Measurements from ENCODE around the gene MEP1A.

Gene MEP1A

GRCh38 chr6:46819561-46819960 lies 26.4 kb downstream of the MEP1A start:
- H3K4me2 ChIP-seq (ENCODE audit: low read depth, low read length, poor library complexity, severe bottlenecking): no peak overlapping the region
- TF ChIP-seq CTCF (IDR thresholded peaks at IDR 0.05; ENCODE audit: insufficient read depth, low read length, poor library complexity, severe bottlenecking) (no peak), EZH2phosphoT487 (conservative IDR thresholded peaks at IDR 0.05; ENCODE audit: low read length) (no peak)
- H3K27ac ChIP-seq (ENCODE audit: low read depth, low read length): no peak overlapping the region

DNA sequence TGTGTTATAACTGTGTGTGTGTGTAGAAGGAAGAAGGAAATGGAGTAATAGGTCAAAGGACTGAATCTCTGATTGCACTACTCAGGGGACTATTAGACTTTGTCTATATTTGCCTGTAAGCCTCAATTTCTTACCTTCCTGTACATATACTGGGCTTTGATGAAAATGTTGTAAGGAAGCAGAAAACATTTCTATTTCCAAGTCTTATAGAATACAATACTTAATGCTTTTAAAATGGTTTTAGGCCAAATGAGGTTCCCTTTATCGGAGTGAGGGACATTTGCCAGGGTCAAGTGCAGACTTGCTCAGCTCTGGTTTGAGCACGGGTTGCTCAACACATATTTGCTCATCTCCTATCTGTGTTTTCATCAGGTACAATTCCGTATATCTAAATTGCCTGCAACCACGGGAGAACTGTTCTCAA lies 28.3 kb downstream of the MEP1A start:
- H3K27ac ChIP-seq (ENCODE audit: low read depth, low read length): no peak overlapping the region
- no peaks in the 10 kb centered on the region for H4K20me1 ChIP-seq (ENCODE audit: low read depth, low read length)
- H3F3A ChIP-seq (ENCODE audit: insufficient read depth): no peaks in the 10 kb centered on the region
- no peaks in the 10 kb centered on the region for H3K9me2 ChIP-seq (replicated peaks; ENCODE audit: insufficient read depth, low read length)
- H3K9ac ChIP-seq (ENCODE audit: low read length): no peak overlapping the region
- no peak overlapping the region for H3K4me2 ChIP-seq (ENCODE audit: low read depth, low read length, poor library complexity, severe bottlenecking)
- H3K9me3 ChIP-seq (ENCODE audit: insufficient read depth, low read length): no peaks in the 10 kb centered on the region
- H2AFZ ChIP-seq (ENCODE audit: low read depth, low read length, severe bottlenecking): no peak overlapping the region
- TF ChIP-seq EZH2phosphoT487 (conservative IDR thresholded peaks at IDR 0.05; ENCODE audit: low read length) (no peak), CTCF (IDR thresholded peaks at IDR 0.05; ENCODE audit: insufficient read depth, low read length, poor library complexity, severe bottlenecking) (no peak)
- no peaks in the 10 kb centered on the region for H3K79me2 ChIP-seq (ENCODE audit: insufficient read depth, low read length)
- no peaks in the 10 kb centered on the region for H3K27me3 ChIP-seq (ENCODE audit: low read length)
- H3K4me3 ChIP-seq (ENCODE audit: insufficient read depth, low read length, poor library complexity, severe bottlenecking): no peak overlapping the region
- no peaks in the 10 kb centered on the region for H3K36me3 ChIP-seq (ENCODE audit: low read length)

More at GRCh38 chr6:46819561-46819960, 26.4 kb downstream of the MEP1A start:
- Histone ChIP-seq H3K9me2 (replicated peaks; ENCODE audit: insufficient read depth, low read length) (no peaks in the 10 kb centered on the region), H3K36me3 (ENCODE audit: low read length) (no peaks in the 10 kb centered on the region), H3K27me3 (ENCODE audit: low read length) (no peaks in the 10 kb centered on the region), H3K4me3 (ENCODE audit: insufficient read depth, low read length, poor library complexity, severe bottlenecking) (no peak overlapping the region), H3K79me2 (ENCODE audit: insufficient read depth, low read length) (no peaks in the 10 kb centered on the region), H4K20me1 (ENCODE audit: low read depth, low read length) (no peaks in the 10 kb centered on the region), H3F3A (ENCODE audit: insufficient read depth) (no peaks in the 10 kb centered on the region), H3K9me3 (ENCODE audit: insufficient read depth, low read length) (no peaks in the 10 kb centered on the region), H2AFZ (ENCODE audit: low read depth, low read length, severe bottlenecking) (no peak overlapping the region), H3K9ac (ENCODE audit: low read length) (no peak overlapping the region)

DNA sequence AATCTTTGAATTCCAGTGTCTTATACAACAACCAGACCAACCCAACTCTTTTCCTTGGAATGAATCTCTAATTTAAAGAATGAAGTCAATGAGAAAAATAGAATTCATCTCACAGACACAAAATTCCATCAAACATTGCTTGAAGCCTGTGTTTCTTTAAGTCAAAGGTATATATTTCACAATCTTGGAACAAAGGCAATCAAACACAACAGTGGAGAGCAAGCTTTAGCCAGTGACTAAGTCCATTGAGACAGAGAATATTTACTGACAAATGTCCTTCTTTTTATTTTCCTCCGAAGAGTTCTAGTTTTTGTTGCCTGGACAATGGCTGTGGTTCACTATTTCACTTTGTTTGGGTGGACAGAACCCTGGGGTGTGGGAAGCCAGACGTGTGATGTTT lies 35.8 kb downstream of the MEP1A start:
- Histone ChIP-seq H2AFZ (ENCODE audit: low read depth, low read length, severe bottlenecking) (no peak overlapping the region), H3K27ac (ENCODE audit: low read depth, low read length) (no peak overlapping the region), H3K79me2 (ENCODE audit: insufficient read depth, low read length) (no peaks in the 10 kb centered on the region), H3K4me2 (ENCODE audit: low read depth, low read length, poor library complexity, severe bottlenecking) (no peak overlapping the region), H3F3A (ENCODE audit: insufficient read depth) (no peaks in the 10 kb centered on the region), H3K9me3 (ENCODE audit: insufficient read depth, low read length) (no peaks in the 10 kb centered on the region), H3K27me3 (ENCODE audit: low read length) (no peaks in the 10 kb centered on the region), H3K9me2 (replicated peaks; ENCODE audit: insufficient read depth, low read length) (no peaks in the 10 kb centered on the region), H3K9ac (ENCODE audit: low read length) (no peak overlapping the region), H3K4me3 (ENCODE audit: insufficient read depth, low read length, poor library complexity, severe bottlenecking) (no peak overlapping the region), H4K20me1 (ENCODE audit: low read depth, low read length) (no peaks in the 10 kb centered on the region), H3K36me3 (ENCODE audit: low read length) (no peaks in the 10 kb centered on the region)
- TF ChIP-seq EZH2phosphoT487 (conservative IDR thresholded peaks at IDR 0.05; ENCODE audit: low read length) (no peak), CTCF (IDR thresholded peaks at IDR 0.05; ENCODE audit: insufficient read depth, low read length, poor library complexity, severe bottlenecking) (no peak)
